Measurements from ENCODE around the gene FOLH1.
"Not testable (repeated sequence)": the region's sequence is repeated elsewhere in the genome, so short reads cannot be mapped to it uniquely, and the experiment has no call there.

The FOLH1 gene

DNA sequence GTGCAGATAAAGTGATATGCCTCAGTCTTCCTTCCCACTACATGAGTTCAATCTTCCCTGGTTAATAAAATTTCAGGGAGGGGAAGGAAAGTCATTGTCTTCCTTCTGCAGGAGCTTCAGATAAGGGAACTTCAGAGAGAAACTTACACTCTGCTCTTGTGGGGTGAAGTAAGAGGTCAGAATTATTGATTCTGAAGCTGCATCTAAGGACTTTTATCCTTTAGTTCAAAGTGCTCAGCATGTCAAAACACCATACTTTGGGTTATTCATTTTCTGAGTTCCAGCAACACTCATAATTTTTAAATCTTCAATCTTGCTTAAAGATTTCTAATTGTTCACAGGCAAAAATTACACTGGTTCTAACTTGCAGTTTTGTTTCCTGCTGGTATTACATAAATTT is 33.0 kb downstream of the FOLH1 start:
- DNase-seq: not testable (repeated sequence)

- not testable (repeated sequence) for DNase-seq
Observed at GRCh38 chr11:49174691-49175366, 33.6 kb downstream of the FOLH1 start.

DNA sequence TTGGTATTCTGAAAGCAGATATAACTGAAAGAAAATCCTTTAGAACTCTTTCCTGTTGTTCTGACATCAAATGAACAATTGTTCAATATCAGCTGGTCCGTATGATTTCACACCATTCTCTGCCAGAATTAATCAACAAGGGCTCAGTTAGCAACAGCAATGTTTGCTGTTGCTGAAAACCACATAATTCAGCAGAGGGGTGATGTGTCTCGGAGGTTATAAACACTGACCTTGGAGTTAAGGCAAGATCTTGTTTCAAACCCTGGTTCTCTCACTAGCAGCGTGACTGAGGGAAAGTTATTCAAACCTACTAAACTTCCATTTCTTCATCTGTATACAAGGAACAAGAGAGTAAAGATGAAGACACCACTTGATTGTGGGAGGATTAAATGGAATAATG is 36.8 kb downstream of the FOLH1 start:
- not testable (repeated sequence) for DNase-seq

DNA sequence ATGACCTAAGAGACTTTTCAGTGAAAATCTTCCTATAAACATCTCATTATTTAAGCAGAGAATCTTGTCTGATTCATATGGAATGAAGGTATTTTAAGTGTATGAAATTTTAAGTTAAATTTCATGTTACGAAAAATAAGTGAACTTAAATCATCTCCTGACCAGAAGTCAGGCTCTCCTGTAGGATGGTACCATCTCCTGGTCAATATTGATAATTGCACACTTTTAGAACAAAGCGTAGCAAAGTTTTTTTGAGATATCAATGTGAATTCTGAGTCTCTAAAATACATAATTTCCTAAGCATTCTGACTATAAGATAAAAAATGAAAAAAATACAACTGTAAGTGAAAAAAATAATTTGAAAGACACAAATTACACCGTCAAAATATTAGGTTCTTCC is 38.8 kb downstream of the FOLH1 start:
- not testable (repeated sequence) for DNase-seq

DNA sequence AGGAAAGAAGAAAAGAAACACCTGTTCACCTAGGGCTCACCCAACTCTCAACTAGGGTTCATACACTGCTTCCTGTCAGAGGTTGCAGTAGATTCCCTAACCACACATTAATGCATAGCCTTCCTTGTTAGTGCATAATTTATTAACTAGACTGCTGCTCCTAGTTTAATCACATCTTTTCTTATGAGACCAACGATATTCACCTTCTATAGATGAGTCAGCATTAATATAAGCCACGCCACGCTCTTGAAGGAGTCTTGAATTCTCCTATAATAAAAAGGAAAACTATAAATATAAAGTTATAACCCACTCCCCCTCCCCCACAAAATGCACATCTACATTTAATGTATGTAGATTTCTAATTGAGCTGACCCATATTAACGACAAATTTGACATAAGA is 39.4 kb downstream of the FOLH1 start:
- DNase-seq: not testable (repeated sequence)

DNA sequence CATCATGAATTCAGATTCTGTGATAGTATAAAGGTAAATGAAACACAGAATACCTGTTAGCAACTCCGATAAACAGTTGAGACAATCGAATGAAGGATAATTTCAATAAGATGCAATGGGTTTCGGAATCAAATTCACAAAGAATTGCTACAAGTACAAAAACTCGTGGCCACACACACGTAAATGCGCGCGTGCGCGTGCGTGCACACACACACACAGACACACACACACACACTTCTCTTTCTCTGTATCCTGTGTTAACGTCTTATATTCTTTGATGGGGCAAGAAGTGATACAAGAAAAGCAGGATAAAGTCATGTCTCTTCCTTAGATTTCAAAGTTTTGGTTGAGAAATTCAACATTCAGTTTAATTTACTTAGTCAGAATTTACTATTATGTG is 57.2 kb downstream of the FOLH1 start:
- no peak for DNase-seq

DNA sequence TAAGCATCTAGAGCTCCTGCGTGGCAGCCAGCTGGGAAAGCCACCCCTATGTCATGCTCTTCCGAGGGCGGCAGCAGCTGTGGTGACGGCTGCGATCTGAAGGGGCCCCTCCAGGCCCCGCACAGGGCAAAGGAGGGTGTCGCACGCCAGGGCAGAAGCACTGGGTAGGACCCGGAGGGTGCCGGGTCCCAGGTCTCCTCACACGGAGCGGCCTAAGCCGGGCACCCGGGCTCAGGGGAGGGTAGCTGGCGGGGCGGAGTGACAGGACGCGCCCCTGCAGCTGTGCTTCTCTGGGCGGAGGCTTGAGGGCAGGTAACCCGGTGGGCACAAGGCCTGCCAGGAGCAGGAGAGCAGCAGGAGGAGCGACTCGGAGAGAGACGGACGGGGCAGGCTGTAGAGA is 106.0 kb downstream of the FOLH1 start:
- DNase-seq: not testable (repeated sequence)

Data from NCI-H2081 treated with DMSO at 0.1 percent for 48 hours (cell line).